ENCODE measurements around the gene CARMIL1. TPM values are rescaled to one million over a fixed set of nuclear protein-coding genes. Genes with fewer than 3 reads are reported as not detected.

CARMIL1 gene
- polyA plus RNA-seq, 1 of the 3 experiments (the other 2 are of a cell fraction), result 1.7 TPM

- no peak for TF ChIP-seq USF2 (IDR thresholded peaks at IDR 0.05; ENCODE audit: borderline replicate concordance, low read depth, low read length)
- peak in 1 of 2 experiments; percentile 85; a peak in 2 of 4 replicates for TF ChIP-seq EP300 (IDR thresholded peaks at IDR 0.05; ENCODE audit: borderline replicate concordance in 1 of 2, low read depth in 1 of 2, low read length in 1 of 2)
- no peak for TF ChIP-seq RXRA (IDR thresholded peaks at IDR 0.05; ENCODE audit: borderline replicate concordance, low read depth)
- TF ChIP-seq SMC3 (IDR thresholded peaks at IDR 0.05; ENCODE audit: low read depth, low read length), result no peak
- TF ChIP-seq USF1 (IDR thresholded peaks at IDR 0.05; ENCODE audit: borderline replicate concordance, low read depth), result no peak
- peak; percentile 50; the same call in 1 of the 2 replicates for TF ChIP-seq TEAD4 (IDR thresholded peaks at IDR 0.05; ENCODE audit: borderline replicate concordance, insufficient read depth)
- peak; percentile 98 for TF ChIP-seq PBX3 (IDR thresholded peaks at IDR 0.05)
- TF ChIP-seq JUND (IDR thresholded peaks at IDR 0.05), result peak; percentile 94
- TF ChIP-seq MXI1 (IDR thresholded peaks at IDR 0.05; ENCODE audit: low read depth, low read length), result no peak
- TF ChIP-seq SIN3A (IDR thresholded peaks at IDR 0.05; ENCODE audit: borderline replicate concordance, low read depth, low read length), result no peak
Observed at GRCh38 chr6:25263657-25264056, 15.5 kb upstream of the CARMIL1 start (continued).

DNA sequence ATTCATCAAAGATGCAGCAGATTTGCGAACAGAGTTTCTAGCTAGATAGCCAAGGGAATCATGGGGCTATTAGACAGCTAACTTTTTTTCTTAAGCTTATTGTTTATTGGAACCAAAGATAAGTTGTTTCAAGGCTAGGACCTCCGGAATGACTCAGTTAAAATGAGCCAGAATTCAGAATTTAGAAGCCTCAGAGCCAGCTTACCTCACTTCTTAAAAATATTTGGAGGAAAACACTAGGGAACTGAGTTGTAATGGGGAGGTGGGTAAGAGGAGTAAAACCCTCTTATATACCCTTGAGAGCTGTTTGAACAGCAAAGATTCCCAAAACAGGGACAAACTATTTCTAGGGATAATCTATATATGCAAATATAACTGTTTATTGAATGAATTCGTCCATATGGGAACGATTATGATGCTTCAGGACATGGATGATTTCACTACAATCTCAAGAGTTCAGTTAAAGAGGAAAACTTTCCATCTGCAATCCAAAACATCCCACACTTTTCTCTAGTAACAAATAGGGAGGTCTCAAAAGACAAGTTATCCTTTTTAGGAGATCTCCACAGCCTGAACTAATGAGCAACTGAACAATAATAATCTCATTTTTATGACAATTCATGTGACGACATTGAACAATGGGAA is 12.6 kb upstream of the CARMIL1 start:
- no peak for TF ChIP-seq USF1 (IDR thresholded peaks at IDR 0.05; ENCODE audit: borderline replicate concordance, low read depth)
- TF ChIP-seq NFIC (IDR thresholded peaks at IDR 0.05; ENCODE audit: borderline replicate concordance), result no peak
- TF ChIP-seq EP300 (IDR thresholded peaks at IDR 0.05; ENCODE audit: borderline replicate concordance in 1 of 2, low read depth in 1 of 2, low read length in 1 of 2), result no peak
- TF ChIP-seq EZH2phosphoT487 (IDR thresholded peaks at IDR 0.05; ENCODE audit: borderline replicate concordance, low read depth), result no peak
- H3K27me3 ChIP-seq (ENCODE audit: insufficient read depth), result no peaks in the 10 kb centered on the region
- peaks cover 6% of the 10 kb centered on the region for H3F3A ChIP-seq (replicated peaks; ENCODE audit: insufficient read depth)
- no peaks in the 10 kb centered on the region for H3K4me1 ChIP-seq (ENCODE audit: control insufficient read depth in 1 of 2, insufficient read depth in 2 of 2, low read depth in 1 of 2, low read length in 1 of 2)
- H3K36me3 ChIP-seq (replicated peaks in 1 of 2; ENCODE audit: control insufficient read depth in 1 of 2, insufficient read depth in 2 of 2, low read length in 1 of 2), result no peaks in the 10 kb centered on the region
- H3K4me2 ChIP-seq, result no peak overlapping the region
- H3K27ac ChIP-seq (ENCODE audit: low read depth in 2 of 2, low read length in 1 of 2), result no peak overlapping the region
- ChIA-PET POLR2A (no interaction called here), CTCF (interaction anchor here (0.6 to 4.5 kb wide), 53 partner anchors 9 to 739 kb away, joined by 3 to 49 read pairs (median 6); partner anchors contain the start of gene CARMIL1)
- no peaks in the 10 kb centered on the region for H3K9me3 ChIP-seq
- H3K79me2 ChIP-seq (ENCODE audit: insufficient read depth), result no peaks in the 10 kb centered on the region
- no peaks in the 10 kb centered on the region for H3K9me2 ChIP-seq
- H4K20me1 ChIP-seq (ENCODE audit: insufficient read depth), result no peaks in the 10 kb centered on the region
- no peak overlapping the region for H3K4me3 ChIP-seq (ENCODE audit: low read depth in 2 of 2, low read length in 1 of 2)
- no peak for DNase-seq
- no peak overlapping the region for H2AFZ ChIP-seq (ENCODE audit: low read depth)
- no peak overlapping the region for H3K9ac ChIP-seq
- 62% methylated on average over 5 of the region's 5 CpGs for WGBS (ENCODE audit: low lambda C conversion rate)
